Cardiac muscle cell (in vitro differentiated cells and primary cell): ENCODE measurements around the gene TOGARAM1. TPM values are rescaled to one million over a fixed set of nuclear protein-coding genes. Genes with fewer than 3 reads are reported as not detected.

ENCODE experiments used
- DNase-seq, 2 donors: peaks; one replicate each; pipeline versions ENCODE4 v3.0.0 to v3.0.0-alpha.2; 2010 to 2017; ENCODE audit warnings: low read depth in 1 of 2, low spot score in 1 of 2
- H3K27ac ChIP-seq: fragments of 200-600 bp; sonication (generic); 2 replicates; pipeline ENCODE4 v1.5.1; 2016
- H3K27me3 ChIP-seq: fragments of 200-600 bp; sonication (generic); 2 replicates; pipeline ENCODE4 v1.6.0; 2016; ENCODE audit warnings: control low read depth
- H3K36me3 ChIP-seq: fragments of 200-600 bp; sonication (generic); 2 replicates; pipeline ENCODE4 v1.5.1; 2016; ENCODE audit warnings: control low read depth
- H3K4me1 ChIP-seq: fragments of 200-600 bp; sonication (generic); 2 replicates; pipeline ENCODE4 v1.8.1; 2017; ENCODE audit warnings: low read depth, mild to moderate bottlenecking, mixed run types
- H3K4me3 ChIP-seq: fragments of 200-600 bp; sonication (generic); 2 replicates; pipeline ENCODE4 v1.5.1; 2016; ENCODE audit warnings: mild to moderate bottlenecking
- H3K9me3 ChIP-seq: fragments of 200-600 bp; sonication (generic); 2 replicates; pipeline ENCODE4 v1.5.1; 2017; ENCODE audit warnings: low read depth, mild to moderate bottlenecking, control low read depth
- CTCF ChIP-seq: IDR thresholded peaks from 2 replicates; pipeline ENCODE4 v1.5.1; 2012; ENCODE audit warnings: low read depth, mild to moderate bottlenecking, low read length
- polyA plus RNA-seq: library from polyadenylated mRNA; unstranded; fragments of >200 nt; fragmentation: Nextera tagmentation; extraction: Ambion mirVana; gene quantifications from 2 replicates; pipeline ENCODE4 v1.2.1, GENCODE V29; 2016
- total RNA-seq: library from RNA; depleted of rRNA; stranded (reverse); fragments of >200 nt; gene quantifications from 2 replicates; pipeline ENCODE4 v1.2.3, GENCODE V29; 2016

Gene TOGARAM1
- total and polyA plus RNA-seq, 2 experiments from 2014 or later: 18.4 to 20.7 TPM

GRCh38 chr14:45082420-45082819 is 120.4 kb downstream of the TOGARAM1 start:
- H3K27me3 ChIP-seq: no peaks in the 10 kb centered on the region
- peaks cover 17% of the 10 kb centered on the region for H3K4me1 ChIP-seq
- H3K36me3 ChIP-seq: no peaks in the 10 kb centered on the region
- H3K9me3 ChIP-seq: no peaks in the 10 kb centered on the region
- DNase-seq: no peak
- no peak overlapping the region for H3K27ac ChIP-seq
- H3K4me3 ChIP-seq: no peak overlapping the region
- no peak for TF ChIP-seq CTCF

- H3K4me1 ChIP-seq: peaks cover 17% of the 10 kb centered on the region
- no peak overlapping the region for H3K27ac ChIP-seq
- no peak for TF ChIP-seq CTCF
- peak overlapping the region; percentile 76 for H3K4me3 ChIP-seq
- H3K9me3 ChIP-seq: no peaks in the 10 kb centered on the region
- H3K36me3 ChIP-seq: no peaks in the 10 kb centered on the region
- no peaks in the 10 kb centered on the region for H3K27me3 ChIP-seq
- DNase-seq: no peak
Measured at GRCh38 chr14:45083617-45083975, 121.6 kb downstream of the TOGARAM1 start.

GRCh38 chr14:45083976-45084722 is 122.2 kb downstream of the TOGARAM1 start, which contains the start of gene PRPF39:
TSS of gene PRPF39 (plus strand) at chr14:45084116. CDS start at chr14:45095240, 11,124 bp downstream.
- Histone ChIP-seq H3K4me3 (peak within 1 kb of the TSS; percentile 76), H3K9me3 (no peaks in the 10 kb centered on the region), H3K27ac (peak within 1 kb of the TSS; percentile 87), H3K27me3 (no peaks in the 10 kb centered on the region), H3K36me3 (no peaks in the 10 kb centered on the region), H3K4me1 (peaks cover 20% of the 10 kb centered on the region)
- peak; percentile 93 to 97 for DNase-seq
- no peak for TF ChIP-seq CTCF

GRCh38 chr14:45084946-45085346 is 123.0 kb downstream of the TOGARAM1 start:
- Histone ChIP-seq H3K27ac (peak overlapping the region; percentile 87), H3K9me3 (no peaks in the 10 kb centered on the region), H3K4me1 (peaks cover 24% of the 10 kb centered on the region), H3K36me3 (no peaks in the 10 kb centered on the region), H3K27me3 (no peaks in the 10 kb centered on the region), H3K4me3 (peak overlapping the region; percentile 76)
- TF ChIP-seq CTCF: no peak
- DNase-seq: peak; percentile 14 to 32

GRCh38 chr14:45089813-45090212 is 127.8 kb downstream of the TOGARAM1 start:
- Histone ChIP-seq H3K27me3 (no peaks in the 10 kb centered on the region), H3K27ac (no peak overlapping the region), H3K4me1 (peaks cover 34% of the 10 kb centered on the region), H3K36me3 (no peaks in the 10 kb centered on the region), H3K9me3 (no peaks in the 10 kb centered on the region), H3K4me3 (no peak overlapping the region)
- no peak for TF ChIP-seq CTCF
- peak in 1 of 2 donors; percentile 6 for DNase-seq
